Measurements from ENCODE around the gene RTN1.

The RTN1 gene

GRCh38 chr14:59850458-59850857 lies 20.1 kb downstream of the RTN1 start:
- in situ Hi-C loops (cut with MboI; ENCODE audit: low sequenced_read_pairs): no loop called here

- in situ Hi-C loops (cut with MboI; ENCODE audit: low sequenced_read_pairs): no loop called here
These were observed 21.0 kb downstream of the RTN1 start for GRCh38 chr14:59849411-59850130.

- in situ Hi-C loops (cut with MboI; ENCODE audit: low sequenced_read_pairs): no loop called here
These were observed 21.9 kb downstream of the RTN1 start for GRCh38 chr14:59848671-59849070.

- in situ Hi-C loops (cut with MboI; ENCODE audit: low sequenced_read_pairs): no loop called here
These were observed 22.9 kb downstream of the RTN1 start for GRCh38 chr14:59847711-59848110.

GRCh38 chr14:59846595-59846994 lies 24.0 kb downstream of the RTN1 start:
- in situ Hi-C loops (cut with MboI; ENCODE audit: low sequenced_read_pairs): no loop called here

- in situ Hi-C loops (cut with MboI; ENCODE audit: low sequenced_read_pairs): no loop called here
These were observed 25.3 kb downstream of the RTN1 start for GRCh38 chr14:59845245-59845644.

- in situ Hi-C loops (cut with MboI; ENCODE audit: low sequenced_read_pairs): no loop called here
These were observed 26.3 kb downstream of the RTN1 start for GRCh38 chr14:59844186-59844812.

- in situ Hi-C loops (cut with MboI; ENCODE audit: low sequenced_read_pairs): no loop called here
These were observed 34.5 kb downstream of the RTN1 start for GRCh38 chr14:59836116-59836515.

GRCh38 chr14:59832653-59833294 lies 37.8 kb downstream of the RTN1 start:
- in situ Hi-C loops (cut with MboI; ENCODE audit: low sequenced_read_pairs): no loop called here

GRCh38 chr14:59831121-59831730 lies 39.4 kb downstream of the RTN1 start:
- in situ Hi-C loops (cut with MboI; ENCODE audit: low sequenced_read_pairs): no loop called here

- in situ Hi-C loops (cut with MboI; ENCODE audit: low sequenced_read_pairs): no loop called here
These were observed 40.2 kb downstream of the RTN1 start for GRCh38 chr14:59830338-59830734.

- in situ Hi-C loops (cut with MboI; ENCODE audit: low sequenced_read_pairs): no loop called here
These were observed 40.9 kb downstream of the RTN1 start for GRCh38 chr14:59829469-59830337.

GRCh38 chr14:59828276-59828675 lies 42.3 kb downstream of the RTN1 start:
- in situ Hi-C loops (cut with MboI; ENCODE audit: low sequenced_read_pairs): no loop called here

GRCh38 chr14:59827401-59827800 lies 43.2 kb downstream of the RTN1 start:
- in situ Hi-C loops (cut with MboI; ENCODE audit: low sequenced_read_pairs): no loop called here

- in situ Hi-C loops (cut with MboI; ENCODE audit: low sequenced_read_pairs): no loop called here
These were observed 44.4 kb downstream of the RTN1 start for GRCh38 chr14:59826150-59826549.

- in situ Hi-C loops (cut with MboI; ENCODE audit: low sequenced_read_pairs): no loop called here
These were observed 47.4 kb downstream of the RTN1 start for GRCh38 chr14:59823179-59823578.

GRCh38 chr14:59819446-59820088 lies 51.0 kb downstream of the RTN1 start:
- in situ Hi-C loops (cut with MboI; ENCODE audit: low sequenced_read_pairs): no loop called here

GRCh38 chr14:59816941-59817340 lies 53.6 kb downstream of the RTN1 start:
- in situ Hi-C loops (cut with MboI; ENCODE audit: low sequenced_read_pairs): no loop called here

- in situ Hi-C loops (cut with MboI; ENCODE audit: low sequenced_read_pairs): no loop called here
These were observed 55.6 kb downstream of the RTN1 start for GRCh38 chr14:59814988-59815387.

- in situ Hi-C loops (cut with MboI; ENCODE audit: low sequenced_read_pairs): no loop called here
These were observed 58.8 kb downstream of the RTN1 start for GRCh38 chr14:59811815-59812214.
